Measurements from ENCODE around the gene USP7. TPM values are rescaled to one million over a fixed set of nuclear protein-coding genes. Genes with fewer than 3 reads are reported as not detected.

USP7 gene
- total RNA-seq, 2 experiments from 2014 or later = 165 to 198 TPM

- no peak overlapping the region for H3K4me3 Mint-ChIP-seq
- intact Hi-C loops (cut with DNase I, micrococcal nuclease) = no loop called here
- no peak for ATAC-seq
- peaks cover 96% of the 10 kb centered on the region for H3K4me1 Mint-ChIP-seq
- DNase-seq = no peak
- ChIA-PET POLR2A (interaction anchor here (0.6 kb wide), 1 partner anchor 17 kb away, joined by 3 read pairs; no protein-coding TSS in a partner anchor), CTCF (interaction anchor here (0.5 to 0.9 kb wide), 4 partner anchors 9 to 194 kb away, joined by 3 read pairs; no protein-coding TSS in a partner anchor)
- no peaks in the 10 kb centered on the region for H3K27me3 Mint-ChIP-seq
- no peaks in the 10 kb centered on the region for H3K9me3 Mint-ChIP-seq (ENCODE audit: low read depth)
- H3K27ac Mint-ChIP-seq = peak overlapping the region; percentile 9
- peaks cover 6% of the 10 kb centered on the region for H3K36me3 Mint-ChIP-seq (ENCODE audit: low read depth)
Measured at GRCh38 chr16:8943001-8943763, 20.5 kb downstream of the USP7 start.

GRCh38 chr16:8941718-8942344 lies 21.9 kb downstream of the USP7 start:
- intact Hi-C loops (cut with DNase I, micrococcal nuclease) = no loop called here
- H3K27ac Mint-ChIP-seq = peak overlapping the region; percentile 5
- DNase-seq (no peak), ATAC-seq (no peak)
- peaks cover 98% of the 10 kb centered on the region for H3K4me1 Mint-ChIP-seq
- POLR2A ChIA-PET = no interaction called here
- CTCF ChIA-PET = no interaction called here
- no peaks in the 10 kb centered on the region for H3K9me3 Mint-ChIP-seq (ENCODE audit: low read depth)
- no peaks in the 10 kb centered on the region for H3K27me3 Mint-ChIP-seq
- H3K4me3 Mint-ChIP-seq = no peak overlapping the region
- H3K36me3 Mint-ChIP-seq (ENCODE audit: low read depth) = peaks cover 6% of the 10 kb centered on the region

- POLR2A ChIA-PET = no interaction called here
- Mint-ChIP-seq H3K9me3 (ENCODE audit: low read depth) (no peaks in the 10 kb centered on the region), H3K36me3 (ENCODE audit: low read depth) (peaks cover 8% of the 10 kb centered on the region), H3K4me1 (peaks cover 84% of the 10 kb centered on the region), H3K27ac (no peak overlapping the region), H3K27me3 (no peaks in the 10 kb centered on the region), H3K4me3 (no peak overlapping the region)
- no peak for ATAC-seq
- intact Hi-C loops (cut with DNase I, micrococcal nuclease) = loop anchor here (2.0 kb wide), 4 partner anchors 17 to 67 kb away; no protein-coding TSS in a partner anchor
- CTCF ChIA-PET = interaction anchor here (0.8 to 7.3 kb wide), 8 partner anchors 10 to 391 kb away, joined by 3 to 78 read pairs (median 9); partner anchors contain the start of gene CARHSP1
- DNase-seq = no peak
Measured at GRCh38 chr16:8937803-8938202, 25.9 kb downstream of the USP7 start.

GRCh38 chr16:8936421-8936820 lies 27.3 kb downstream of the USP7 start:
- peaks cover 81% of the 10 kb centered on the region for H3K4me1 Mint-ChIP-seq

GRCh38 chr16:8935989-8936388 lies 27.7 kb downstream of the USP7 start:
- ATAC-seq (peak; percentile 16), DNase-seq (no peak)
- no peaks in the 10 kb centered on the region for H3K27me3 Mint-ChIP-seq
- CTCF ChIA-PET = interaction anchor here (0.6 to 7.3 kb wide), 49 partner anchors 8 to 283 kb away, joined by 3 to 78 read pairs (median 5); partner anchors contain the start of genes CARHSP1 and USP7
- no peak overlapping the region for H3K4me3 Mint-ChIP-seq
- no peaks in the 10 kb centered on the region for H3K9me3 Mint-ChIP-seq (ENCODE audit: low read depth)
- peaks cover 76% of the 10 kb centered on the region for H3K4me1 Mint-ChIP-seq
- POLR2A ChIA-PET = interaction anchor here (0.6 to 1.4 kb wide), 7 partner anchors 10 to 349 kb away, joined by 3 to 7 read pairs (median 4); partner anchors contain the start of genes CARHSP1 and HAPSTR1
- intact Hi-C loops (cut with DNase I, micrococcal nuclease) = loop anchor here (1.0 to 2.0 kb wide), 8 partner anchors 15 to 198 kb away; no protein-coding TSS in a partner anchor
- H3K27ac Mint-ChIP-seq = peak overlapping the region; percentile 78
- H3K36me3 Mint-ChIP-seq (ENCODE audit: low read depth) = peaks cover 6% of the 10 kb centered on the region

More at GRCh38 chr16:8936421-8936820, 27.3 kb downstream of the USP7 start:
- ATAC-seq (peak; percentile 100), DNase-seq (peak; percentile 92)
- Mint-ChIP-seq H3K36me3 (ENCODE audit: low read depth) (peaks cover 8% of the 10 kb centered on the region), H3K9me3 (ENCODE audit: low read depth) (no peaks in the 10 kb centered on the region), H3K4me3 (no peak overlapping the region), H3K27me3 (no peaks in the 10 kb centered on the region), H3K27ac (peak overlapping the region; percentile 78)
- intact Hi-C loops (cut with DNase I, micrococcal nuclease) = loop anchor here (1.0 to 2.0 kb wide), 8 partner anchors 15 to 198 kb away; no protein-coding TSS in a partner anchor
- ChIA-PET CTCF (interaction anchor here (0.6 to 7.3 kb wide), 50 partner anchors 8 to 284 kb away, joined by 3 to 78 read pairs (median 4); partner anchors contain the start of genes CARHSP1 and USP7), POLR2A (interaction anchor here (0.6 to 1.4 kb wide), 10 partner anchors 9 to 350 kb away, joined by 3 to 7 read pairs (median 4); partner anchors contain the start of genes CARHSP1 and HAPSTR1)

- ATAC-seq (no peak), DNase-seq (no peak)
- Mint-ChIP-seq H3K27ac (no peak overlapping the region), H3K27me3 (no peaks in the 10 kb centered on the region), H3K9me3 (ENCODE audit: low read depth) (no peaks in the 10 kb centered on the region), H3K4me1 (peaks cover 68% of the 10 kb centered on the region), H3K36me3 (ENCODE audit: low read depth) (peaks cover 10% of the 10 kb centered on the region), H3K4me3 (no peak overlapping the region)
- CTCF ChIA-PET = interaction anchor here (0.6 to 7.3 kb wide), 7 partner anchors 8 to 298 kb away, joined by 3 to 78 read pairs (median 4); no protein-coding TSS in a partner anchor
- POLR2A ChIA-PET = no interaction called here
- intact Hi-C loops (cut with DNase I, micrococcal nuclease) = no loop called here
Measured at GRCh38 chr16:8934601-8935000, 29.1 kb downstream of the USP7 start.

GRCh38 chr16:8931859-8932258 lies 31.8 kb downstream of the USP7 start:
- no peaks in the 10 kb centered on the region for H3K9me3 Mint-ChIP-seq (ENCODE audit: low read depth)
- H3K27me3 Mint-ChIP-seq = no peaks in the 10 kb centered on the region
- peak; percentile 72 for DNase-seq
- no peak for ATAC-seq
- intact Hi-C loops (cut with DNase I, micrococcal nuclease) = no loop called here
- H3K27ac Mint-ChIP-seq = no peak overlapping the region
- POLR2A ChIA-PET = no interaction called here
- CTCF ChIA-PET = no interaction called here
- H3K4me1 Mint-ChIP-seq = peaks cover 63% of the 10 kb centered on the region
- no peak overlapping the region for H3K4me3 Mint-ChIP-seq
- peaks cover 31% of the 10 kb centered on the region for H3K36me3 Mint-ChIP-seq (ENCODE audit: low read depth)

- ChIA-PET CTCF (interaction anchor here (0.6 to 1.2 kb wide), 4 partner anchors 13 to 112 kb away, joined by 3 read pairs; no protein-coding TSS in a partner anchor), POLR2A (no interaction called here)
- Mint-ChIP-seq H3K9me3 (ENCODE audit: low read depth) (no peaks in the 10 kb centered on the region), H3K4me1 (peaks cover 60% of the 10 kb centered on the region), H3K27ac (peak overlapping the region; percentile 24), H3K4me3 (no peak overlapping the region), H3K27me3 (no peaks in the 10 kb centered on the region), H3K36me3 (ENCODE audit: low read depth) (peaks cover 46% of the 10 kb centered on the region)
- intact Hi-C loops (cut with DNase I, micrococcal nuclease) = no loop called here
- ATAC-seq (no peak), DNase-seq (no peak)
Measured at GRCh38 chr16:8929086-8929748, 34.5 kb downstream of the USP7 start.

- H3K4me1 Mint-ChIP-seq = peaks cover 62% of the 10 kb centered on the region
- H3K4me3 Mint-ChIP-seq = no peak overlapping the region
- H3K36me3 Mint-ChIP-seq (ENCODE audit: low read depth) = peaks cover 49% of the 10 kb centered on the region
- H3K9me3 Mint-ChIP-seq (ENCODE audit: low read depth) = no peaks in the 10 kb centered on the region
- peak overlapping the region; percentile 61 for H3K27ac Mint-ChIP-seq
- CTCF ChIA-PET = interaction anchor here (0.6 to 1.4 kb wide), 5 partner anchors 8 to 1583 kb away, joined by 3 to 11 read pairs (median 3); no protein-coding TSS in a partner anchor
- POLR2A ChIA-PET = no interaction called here
- DNase-seq (peak; percentile 66), ATAC-seq (peak; percentile 84)
- no peaks in the 10 kb centered on the region for H3K27me3 Mint-ChIP-seq
- intact Hi-C loops (cut with DNase I, micrococcal nuclease) = loop anchor here (1.0 kb wide), 2 partner anchors 8 to 37 kb away; no protein-coding TSS in a partner anchor
Measured at GRCh38 chr16:8928467-8928957, 35.2 kb downstream of the USP7 start.

- ATAC-seq = no peak
- Mint-ChIP-seq H3K4me1 (peaks cover 66% of the 10 kb centered on the region), H3K9me3 (ENCODE audit: low read depth) (no peaks in the 10 kb centered on the region), H3K36me3 (ENCODE audit: low read depth) (peaks cover 59% of the 10 kb centered on the region), H3K27ac (no peak overlapping the region), H3K4me3 (no peak overlapping the region), H3K27me3 (no peaks in the 10 kb centered on the region)
- DNase-seq = no peak
- CTCF ChIA-PET = interaction anchor here (0.6 kb wide), 2 partner anchors 318 to 328 kb away, joined by 3 to 4 read pairs; no protein-coding TSS in a partner anchor
- intact Hi-C loops (cut with DNase I, micrococcal nuclease) = no loop called here
- POLR2A ChIA-PET = no interaction called here
Measured at GRCh38 chr16:8926827-8927226, 36.9 kb downstream of the USP7 start.

All from activated CD4-positive, alpha-beta T cell treated with anti-CD3 and anti-CD28 coated beads for 36 hours (primary cell).